VCaP (cell line): ENCODE data around the gene CACNB4.
A peak's percentile ranks its signal among the peaks of the same experiment; 100 is the strongest.

Experiments
- H3K27ac ChIP-seq: fragments of 450-650 bp; 2 replicates; pipeline ENCODE4 v1.5.1; 2017
- TF ChIP-seq, protein P1 (sequence below): fragments of 450-650 bp; conservative IDR thresholded peaks from 2 replicates; pipeline ENCODE4 v1.5.1; 2017; ENCODE audit warnings: mild to moderate bottlenecking, moderate library complexity

CACNB4 gene

DNA sequence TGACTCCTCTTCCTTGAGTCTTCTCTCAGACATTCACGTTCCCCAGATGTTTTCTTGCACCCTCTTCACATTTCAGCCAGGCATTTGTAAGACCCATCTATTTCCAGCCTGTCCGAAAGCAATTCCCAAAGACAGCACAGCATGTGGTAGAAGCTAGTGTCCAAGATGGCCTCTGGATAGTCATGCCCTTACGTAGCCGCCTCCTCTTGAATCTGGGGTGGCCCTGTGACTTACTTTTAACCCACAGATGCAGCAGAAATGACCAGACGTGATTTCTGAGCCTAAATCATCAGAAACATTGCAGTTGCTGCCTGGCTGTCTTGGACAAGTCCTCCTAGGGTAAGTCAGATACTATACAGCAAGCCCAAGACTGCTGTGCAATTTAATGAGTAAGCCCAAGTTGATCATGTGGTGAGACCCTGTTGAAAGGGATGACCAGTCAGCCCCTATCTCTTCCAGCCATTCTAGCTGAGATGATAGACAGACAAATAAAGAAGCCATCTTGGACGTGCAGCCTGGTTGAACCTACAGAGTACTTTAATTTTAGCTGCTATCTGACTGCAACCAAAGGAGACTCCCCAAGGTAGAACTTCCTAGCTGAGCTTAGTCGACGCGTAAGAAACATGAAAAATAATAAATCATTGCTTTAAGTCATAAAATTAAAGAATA lies 282.9 kb downstream of the CACNB4 start:
- TF ChIP-seq, protein P1, sequence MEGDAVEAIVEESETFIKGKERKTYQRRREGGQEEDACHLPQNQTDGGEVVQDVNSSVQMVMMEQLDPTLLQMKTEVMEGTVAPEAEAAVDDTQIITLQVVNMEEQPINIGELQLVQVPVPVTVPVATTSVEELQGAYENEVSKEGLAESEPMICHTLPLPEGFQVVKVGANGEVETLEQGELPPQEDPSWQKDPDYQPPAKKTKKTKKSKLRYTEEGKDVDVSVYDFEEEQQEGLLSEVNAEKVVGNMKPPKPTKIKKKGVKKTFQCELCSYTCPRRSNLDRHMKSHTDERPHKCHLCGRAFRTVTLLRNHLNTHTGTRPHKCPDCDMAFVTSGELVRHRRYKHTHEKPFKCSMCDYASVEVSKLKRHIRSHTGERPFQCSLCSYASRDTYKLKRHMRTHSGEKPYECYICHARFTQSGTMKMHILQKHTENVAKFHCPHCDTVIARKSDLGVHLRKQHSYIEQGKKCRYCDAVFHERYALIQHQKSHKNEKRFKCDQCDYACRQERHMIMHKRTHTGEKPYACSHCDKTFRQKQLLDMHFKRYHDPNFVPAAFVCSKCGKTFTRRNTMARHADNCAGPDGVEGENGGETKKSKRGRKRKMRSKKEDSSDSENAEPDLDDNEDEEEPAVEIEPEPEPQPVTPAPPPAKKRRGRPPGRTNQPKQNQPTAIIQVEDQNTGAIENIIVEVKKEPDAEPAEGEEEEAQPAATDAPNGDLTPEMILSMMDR: no peak
- H3K27ac ChIP-seq: no peak overlapping the region

- TF ChIP-seq, protein P1: no peak
- H3K27ac ChIP-seq: no peak overlapping the region
Observed at GRCh38 chr2:151810489-151810888, 288.4 kb downstream of the CACNB4 start.

DNA sequence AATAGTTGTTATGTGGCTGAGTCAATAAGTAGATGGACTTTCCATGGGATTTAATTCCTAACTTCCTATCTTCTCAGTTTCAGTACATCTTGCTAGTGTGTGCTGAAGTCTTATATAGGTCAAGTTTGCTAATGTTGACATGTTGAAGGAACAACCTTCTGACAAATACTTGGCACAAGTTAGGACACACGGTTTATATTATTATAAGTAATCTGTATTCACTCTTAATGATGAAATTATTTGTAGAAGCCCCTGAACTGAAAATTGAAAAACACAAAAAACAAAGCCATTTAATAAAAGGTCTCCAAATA lies 289.8 kb downstream of the CACNB4 start:
- TF ChIP-seq, protein P1: no peak
- no peak overlapping the region for H3K27ac ChIP-seq

DNA sequence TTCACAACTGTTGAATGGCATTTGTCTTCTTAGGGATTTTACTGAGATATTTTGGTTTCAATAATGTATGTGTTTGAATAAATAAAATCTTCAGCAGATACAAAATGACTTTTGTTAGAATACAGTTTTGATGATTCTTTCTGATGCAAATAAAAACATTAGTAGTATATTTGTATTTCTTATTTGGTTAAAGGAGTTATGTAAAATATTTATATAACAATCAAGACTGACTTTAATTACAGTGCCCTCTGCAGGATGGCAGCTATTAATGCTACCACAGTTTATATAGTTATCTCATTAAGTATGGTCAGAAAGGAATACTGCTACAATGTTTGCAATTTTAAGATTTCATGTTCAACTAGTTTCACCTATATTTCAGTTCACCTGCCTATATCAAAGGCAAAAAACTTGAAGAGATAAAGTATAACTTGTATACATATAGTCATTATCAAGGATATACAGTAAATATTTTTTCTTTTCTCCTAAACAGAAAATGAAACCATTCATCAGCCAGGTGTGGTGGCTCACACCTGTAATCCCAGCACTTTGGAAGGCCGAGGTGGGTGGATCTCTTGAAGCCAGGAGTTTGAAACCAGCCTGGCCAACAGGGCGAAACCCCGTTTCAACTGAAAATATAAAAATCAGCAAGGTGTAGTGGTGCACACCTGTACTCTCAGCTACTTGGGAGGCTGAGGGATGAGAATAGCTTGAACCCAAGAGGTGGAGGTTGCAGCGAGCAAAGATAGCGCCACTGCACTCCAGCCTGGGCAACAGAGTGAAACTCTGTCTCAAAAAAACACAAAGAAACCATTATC lies 290.4 kb downstream of the CACNB4 start:
- TF ChIP-seq, protein P1: peak; percentile 79
- H3K27ac ChIP-seq: no peak overlapping the region

GRCh38 chr2:151805961-151806360 lies 292.9 kb downstream of the CACNB4 start:
- TF ChIP-seq, protein P1: no peak
- H3K27ac ChIP-seq: no peak overlapping the region

DNA sequence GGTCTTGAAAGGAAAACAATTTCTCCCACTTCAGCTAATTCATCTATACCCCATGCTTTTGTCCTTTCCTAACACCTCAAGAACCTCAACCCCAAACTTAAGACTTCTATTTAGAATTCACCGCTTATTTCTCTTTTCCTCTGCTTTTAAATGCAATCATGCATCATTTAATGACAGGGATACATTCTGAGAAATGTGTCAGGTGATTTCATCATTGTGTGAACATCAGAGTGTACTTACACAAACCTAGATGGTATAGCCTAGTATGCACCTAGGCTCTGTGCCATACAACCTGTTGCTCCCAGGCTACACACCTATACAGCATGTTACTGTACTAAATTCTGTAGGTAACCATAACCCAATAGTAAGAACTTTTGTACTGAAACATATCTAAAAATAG lies 293.5 kb downstream of the CACNB4 start:
- H3K27ac ChIP-seq: no peak overlapping the region
- TF ChIP-seq, protein P1: no peak

- H3K27ac ChIP-seq: no peak overlapping the region
- TF ChIP-seq, protein P1: no peak
Observed at GRCh38 chr2:151803811-151804210, 295.0 kb downstream of the CACNB4 start.
